HepG2 (cell line): ENCODE measurements around the gene SLA2. TPM values are rescaled to one million over a fixed set of nuclear protein-coding genes. Genes with fewer than 3 reads are reported as not detected.

Experiments
- FOXP4 ChIP-seq: sonication (generic); formaldehyde crosslinking; IDR thresholded peaks from 2 replicates; pipeline ENCODE4 v1.4.0; 2020; ENCODE audit warnings: missing genetic modification reagents
- KDM4B ChIP-seq: sonication (generic); formaldehyde crosslinking; IDR thresholded peaks from 2 replicates; pipeline ENCODE4 v1.4.0; 2020; ENCODE audit warnings: missing genetic modification reagents
- KMT2A ChIP-seq: sonication (generic); formaldehyde crosslinking; IDR thresholded peaks from 2 replicates; pipeline ENCODE4 v1.4.0; 2020; ENCODE audit warnings: missing genetic modification reagents
- MAX ChIP-seq: IDR thresholded peaks from 2 replicates; pipeline ENCODE4 v1.6.1; 2012; ENCODE audit warnings: inconsistent platforms
- MEF2D ChIP-seq: sonication (generic); formaldehyde crosslinking; IDR thresholded peaks from 2 replicates; pipeline ENCODE4 v1.5.1; 2020; ENCODE audit warnings: mild to moderate bottlenecking, missing genetic modification reagents
- REL ChIP-seq: sonication (generic); formaldehyde crosslinking; conservative IDR thresholded peaks from 2 replicates; pipeline ENCODE4 v1.8.0; 2022; ENCODE audit warnings: mild to moderate bottlenecking, missing genetic modification reagents, moderate library complexity
- SMARCE1 ChIP-seq: fragments of 450-650 bp; IDR thresholded peaks from 2 replicates; pipeline ENCODE4 v1.6.1; 2017; ENCODE audit warnings: borderline replicate concordance
- TAF15 ChIP-seq: fragments of 200-400 bp; formaldehyde crosslinking; IDR thresholded peaks from one replicate; pipeline ENCODE4 v1.6.1; 2018; ENCODE audit warnings: mild to moderate bottlenecking, low read depth, low read length; ENCODE audit not compliant: poor library complexity, severe bottlenecking
- ZBTB39 ChIP-seq: sonication (generic); formaldehyde crosslinking; IDR thresholded peaks from 2 replicates; pipeline ENCODE4 v1.5.0; 2020; ENCODE audit warnings: missing genetic modification reagents
- ZC3H13 ChIP-seq: sonication (generic); formaldehyde crosslinking; IDR thresholded peaks from 2 replicates; pipeline ENCODE4 v1.8.1; 2023; ENCODE audit warnings: mild to moderate bottlenecking, missing genetic modification reagents, moderate library complexity
- ZNF280D ChIP-seq: sonication (generic); formaldehyde crosslinking; IDR thresholded peaks from 2 replicates; pipeline ENCODE4 v1.5.1; 2020; ENCODE audit warnings: mild to moderate bottlenecking, missing genetic modification reagents
- ZNF407 ChIP-seq: sonication (generic); formaldehyde crosslinking; IDR thresholded peaks from one replicate; pipeline ENCODE4 v1.5.1; 2020; ENCODE audit warnings: mild to moderate bottlenecking, missing genetic modification reagents; ENCODE audit errors: not compliant biosample characterization
- polyA plus RNA-seq, 8 experiments: library from polyadenylated mRNA; depleted of rRNA in 3 of 8; stranded (reverse) in 7 of 8; unstranded in 1 of 8; fragments of >200 nt; fragmentation: Illumina TruSeq in 4 of 8; extraction: Trizol in 4 of 8; gene quantifications; 2 replicates each; pipeline versions ENCODE4 v1.2.1 to v1.2.3, GENCODE V29; 2011 to 2016; ENCODE audit warnings: low read depth in 4 of 8, missing spikeins in 1 of 8, mixed read lengths in 1 of 8; ENCODE audit not compliant: insufficient read depth in 1 of 8
- total RNA-seq, 5 experiments: library from RNA; depleted of rRNA; stranded (reverse); fragments of >200 nt; fragmentation: Illumina TruSeq; extraction: Trizol; gene quantifications; 2 replicates each; pipeline ENCODE4 v1.2.3, GENCODE V29; 2016; ENCODE audit warnings: low read depth in 1 of 5

The SLA2 gene
- total and polyA plus RNA-seq, 2 of the 13 experiments (the other 11 are each of a cell fraction or from before 2014, with no cell fraction given) = 1.6 to 3.6 TPM

GRCh38 chr20:36647196-36648121 is 1.5 kb upstream of the SLA2 start (continued):
- TF ChIP-seq KMT2A (no peak), ZNF280D (CRISPR knock-in tag) (no peak), ZC3H13 (CRISPR knock-in tag) (no peak), ZBTB39 (CRISPR knock-in tag) (no peak), MEF2D (CRISPR knock-in tag) (no peak), FOXP4 (CRISPR knock-in tag) (peak; percentile 65), KDM4B (no peak), ZNF407 (CRISPR knock-in tag) (no peak), REL (CRISPR knock-in tag) (no peak), TAF15 (no peak), SMARCE1 (no peak), MAX (no peak)
